Endodermal cell (in vitro differentiated cells): ENCODE measurements around the gene UXT. TPM values are rescaled to one million over a fixed set of nuclear protein-coding genes. Genes with fewer than 3 reads are reported as not detected.

Source experiments
- DNase-seq: peaks from one replicate; pipeline ENCODE4 v3.0.0-alpha.2; 2017
- H3K27ac ChIP-seq: 2 replicates; pipeline ENCODE4 v1.5.1; 2013; ENCODE audit warnings: mild to moderate bottlenecking, low read depth, low read length, moderate library complexity
- H3K27me3 ChIP-seq: 2 replicates; pipeline ENCODE4 v1.6.1; 2013; ENCODE audit warnings: mild to moderate bottlenecking, low read length, moderate library complexity; ENCODE audit not compliant: insufficient read depth, control insufficient read depth, poor library complexity, severe bottlenecking
- H3K36me3 ChIP-seq: 2 replicates; pipeline ENCODE4 v1.7.0; 2013; ENCODE audit warnings: mild to moderate bottlenecking, low read length, moderate library complexity; ENCODE audit not compliant: control insufficient read depth, insufficient read depth
- H3K4me1 ChIP-seq: one replicate; pipeline ENCODE4 v1.7.0; 2013; ENCODE audit warnings: low read length; ENCODE audit not compliant: control insufficient read depth, insufficient read depth
- H3K4me3 ChIP-seq: 2 replicates; pipeline ENCODE4 v1.5.1; 2013; ENCODE audit warnings: mild to moderate bottlenecking, low read length, moderate library complexity
- H3K9ac ChIP-seq: 2 replicates; pipeline ENCODE4 v1.6.1; 2013; ENCODE audit warnings: mild to moderate bottlenecking, low read length, moderate library complexity; ENCODE audit not compliant: poor library complexity, severe bottlenecking; ENCODE audit errors: extremely low read depth
- H3K9me3 ChIP-seq: 2 replicates; pipeline ENCODE4 v1.6.1; 2013; ENCODE audit warnings: mild to moderate bottlenecking, low read length, moderate library complexity; ENCODE audit not compliant: control insufficient read depth
- H3K27ac Mint-ChIP-seq: 2 replicates; pipeline ENCODE4 v1.8.0; 2020; ENCODE audit warnings: mixed read lengths
- H3K27me3 Mint-ChIP-seq: 2 replicates; pipeline ENCODE4 v1.8.0; 2021; ENCODE audit warnings: mild to moderate bottlenecking, mixed read lengths; ENCODE audit not compliant: insufficient read depth
- H3K36me3 Mint-ChIP-seq: 2 replicates; pipeline ENCODE4 v1.8.0; 2020; ENCODE audit warnings: low read depth, mixed read lengths
- H3K4me1 Mint-ChIP-seq: 2 replicates; pipeline ENCODE4 v1.8.0; 2020; ENCODE audit warnings: mixed read lengths
- H3K4me3 Mint-ChIP-seq: 2 replicates; pipeline ENCODE4 v1.8.0; 2020; ENCODE audit warnings: mild to moderate bottlenecking, moderate library complexity, mixed read lengths
- H3K9me3 Mint-ChIP-seq: 2 replicates; pipeline ENCODE4 v1.8.0; 2020; ENCODE audit warnings: mild to moderate bottlenecking, mixed read lengths
- CTCF ChIP-seq: fragments of 200-600 bp; sonication (generic); conservative IDR thresholded peaks from 2 replicates; pipeline ENCODE4 v1.5.0; 2021; ENCODE audit warnings: antibody characterized with exemption, mild to moderate bottlenecking
- WGBS, 2 experiments: methylation state at CpG; one replicate each; pipeline versions ENCODE4 v1.1.5 to v1.1.7; 2013; ENCODE audit warnings: missing lambda C conversion rate in 2 of 2, mixed read lengths in 1 of 2; ENCODE audit not compliant: insufficient coverage in 1 of 2, insufficient read length in 1 of 2; 5-methylcytosine and 5-hydroxymethylcytosine counted together
- total RNA-seq, 2 donors: library from RNA; stranded (reverse); fragmentation: NEBNext Ultra II Directional in 1 of 2; extraction: Animal tissue kit (Norgen Biotek cat#: 25700) in 1 of 2; gene quantifications; 2 replicates in 1 of 2; 3 replicates in 1 of 2; pipeline ENCODE4 v1.2.1, GENCODE V29; 2021

Gene UXT
- total RNA-seq, 2 donors from 2014 or later = 83.7 to 99.9 TPM

- Mint-ChIP-seq H3K27ac (no peak overlapping the region), H3K27me3 (no peaks in the 10 kb centered on the region), H3K4me1 (peaks cover 3% of the 10 kb centered on the region), H3K4me3 (no peak overlapping the region), H3K36me3 (peaks cover 52% of the 10 kb centered on the region), H3K9me3 (peaks cover 64% of the 10 kb centered on the region)
- Histone ChIP-seq H3K9ac (no peak overlapping the region), H3K4me3 (no peak overlapping the region), H3K36me3 (peaks cover 30% of the 10 kb centered on the region), H3K9me3 (peaks cover 21% of the 10 kb centered on the region), H3K4me1 (no peaks in the 10 kb centered on the region), H3K27me3 (no peaks in the 10 kb centered on the region), H3K27ac (no peak overlapping the region)
- 97% methylated on average over 14 of the region's 14 CpGs; no CpG with 5 or more reads in 1 of the 2 experiments for WGBS, 2 experiments
- no peak for TF ChIP-seq CTCF
- peak; percentile 36 for DNase-seq
These were observed 20.2 kb downstream of the UXT start for GRCh38 chrX:47638816-47639215.

- Histone ChIP-seq H3K4me3 (no peak overlapping the region), H3K27ac (no peak overlapping the region)
- DNase-seq = peak; percentile 92
These were observed 21.3 kb downstream of the UXT start for GRCh38 chrX:47637546-47638195.

GRCh38 chrX:47634871-47635575, 24.0 kb downstream of the UXT start:
- DNase-seq = no peak
- WGBS, 2 experiments = 89 to 94% methylated on average over 6 to 16 of the region's 16 CpGs
- Mint-ChIP-seq H3K9me3 (peaks cover 52% of the 10 kb centered on the region), H3K4me1 (peaks cover 5% of the 10 kb centered on the region), H3K27ac (no peak overlapping the region), H3K4me3 (no peak overlapping the region), H3K36me3 (peaks cover 31% of the 10 kb centered on the region), H3K27me3 (no peaks in the 10 kb centered on the region)
- Histone ChIP-seq H3K9ac (no peak overlapping the region), H3K36me3 (peaks cover 13% of the 10 kb centered on the region), H3K9me3 (peaks cover 4% of the 10 kb centered on the region), H3K4me1 (no peaks in the 10 kb centered on the region), H3K27me3 (no peaks in the 10 kb centered on the region), H3K4me3 (no peak overlapping the region), H3K27ac (no peak overlapping the region)
- no peak for TF ChIP-seq CTCF

More at GRCh38 chrX:47637546-47638195, 21.3 kb downstream of the UXT start:
- Mint-ChIP-seq H3K9me3 (peaks cover 65% of the 10 kb centered on the region), H3K27ac (no peak overlapping the region), H3K4me1 (peaks cover 3% of the 10 kb centered on the region), H3K27me3 (no peaks in the 10 kb centered on the region), H3K4me3 (peak overlapping the region; percentile 38), H3K36me3 (peaks cover 50% of the 10 kb centered on the region)
- H3K27me3 ChIP-seq = no peaks in the 10 kb centered on the region
- peak; percentile 37 for TF ChIP-seq CTCF
- WGBS, 2 experiments = 81 to 92% methylated on average over 6 to 31 of the region's 31 CpGs
- H3K9ac ChIP-seq = no peak overlapping the region
- peaks cover 21% of the 10 kb centered on the region for H3K9me3 ChIP-seq
- no peaks in the 10 kb centered on the region for H3K4me1 ChIP-seq
- H3K36me3 ChIP-seq = peaks cover 30% of the 10 kb centered on the region
